Body of pancreas (tissue), 4 donors: ENCODE results near the gene IL17C.

Experiments used
- POLR2A ChIP-seq, 3 donors: fragments of 450-650 bp; IDR thresholded peaks; one replicate each; pipeline ENCODE4 v1.6.1; 2016; ENCODE audit warnings: antibody characterized with exemption in 3 of 3, mild to moderate bottlenecking in 2 of 3
- TF ChIP-seq, protein P1 (sequence below), 7 experiments: fragments of 450-650 bp in 4 of 7; fragments of 200-600 bp in 3 of 7; sonication (generic) in 3 of 7; IDR thresholded peaks; one replicate each; pipeline ENCODE4 v1.5.1; 2016 to 2019; ENCODE audit warnings: antibody characterized with exemption in 7 of 7

DNA sequence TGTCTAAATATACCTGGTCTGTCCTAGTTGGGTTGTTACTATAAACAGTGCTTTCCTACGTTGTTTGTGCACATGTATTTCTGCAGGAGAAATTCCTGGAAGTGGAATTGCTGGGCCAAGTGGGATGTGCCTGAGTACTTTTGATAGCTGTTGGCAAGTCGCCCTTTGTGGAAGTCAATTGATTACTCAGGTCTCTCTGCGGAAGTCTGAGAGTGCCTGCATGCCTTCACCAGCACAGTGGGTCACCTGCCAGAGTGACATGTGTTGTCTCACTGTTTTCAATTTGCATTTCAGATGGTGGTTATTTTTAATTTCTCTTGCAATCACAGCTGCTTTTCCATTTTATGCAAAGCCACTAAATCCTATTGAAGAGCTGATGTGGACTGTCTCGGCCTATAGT lies 26.8 kb downstream of the IL17C start:
- TF ChIP-seq, protein P1, sequence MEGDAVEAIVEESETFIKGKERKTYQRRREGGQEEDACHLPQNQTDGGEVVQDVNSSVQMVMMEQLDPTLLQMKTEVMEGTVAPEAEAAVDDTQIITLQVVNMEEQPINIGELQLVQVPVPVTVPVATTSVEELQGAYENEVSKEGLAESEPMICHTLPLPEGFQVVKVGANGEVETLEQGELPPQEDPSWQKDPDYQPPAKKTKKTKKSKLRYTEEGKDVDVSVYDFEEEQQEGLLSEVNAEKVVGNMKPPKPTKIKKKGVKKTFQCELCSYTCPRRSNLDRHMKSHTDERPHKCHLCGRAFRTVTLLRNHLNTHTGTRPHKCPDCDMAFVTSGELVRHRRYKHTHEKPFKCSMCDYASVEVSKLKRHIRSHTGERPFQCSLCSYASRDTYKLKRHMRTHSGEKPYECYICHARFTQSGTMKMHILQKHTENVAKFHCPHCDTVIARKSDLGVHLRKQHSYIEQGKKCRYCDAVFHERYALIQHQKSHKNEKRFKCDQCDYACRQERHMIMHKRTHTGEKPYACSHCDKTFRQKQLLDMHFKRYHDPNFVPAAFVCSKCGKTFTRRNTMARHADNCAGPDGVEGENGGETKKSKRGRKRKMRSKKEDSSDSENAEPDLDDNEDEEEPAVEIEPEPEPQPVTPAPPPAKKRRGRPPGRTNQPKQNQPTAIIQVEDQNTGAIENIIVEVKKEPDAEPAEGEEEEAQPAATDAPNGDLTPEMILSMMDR (IDR thresholded peaks at IDR 0.05) = no peak
- TF ChIP-seq POLR2A (IDR thresholded peaks at IDR 0.05) = no peak
